WTC11 (cell line): ENCODE data around the gene RAMAC. TPM values are rescaled to one million over a fixed set of nuclear protein-coding genes. Genes with fewer than 3 reads are reported as not detected.

Experiments
- ATF2 ChIP-seq: sonication (generic); formaldehyde crosslinking; IDR thresholded peaks from 2 replicates; pipeline ENCODE4 v1.8.1; 2022; ENCODE audit warnings: low read depth, missing genetic modification reagents, borderline replicate concordance
- CREM ChIP-seq: sonication (generic); formaldehyde crosslinking; IDR thresholded peaks from 2 replicates; pipeline ENCODE4 v1.8.1; 2022; ENCODE audit warnings: mild to moderate bottlenecking, missing genetic modification reagents, moderate library complexity
- ELF4 ChIP-seq: sonication (generic); formaldehyde crosslinking; IDR thresholded peaks from 2 replicates; pipeline ENCODE4 v1.8.1; 2022; ENCODE audit warnings: low read depth, mild to moderate bottlenecking, moderate library complexity, missing genetic modification reagents
- FOXJ3 ChIP-seq: sonication (generic); formaldehyde crosslinking; IDR thresholded peaks from 2 replicates; pipeline ENCODE4 v1.9.0; 2021; ENCODE audit warnings: missing genetic modification reagents, mild to moderate bottlenecking, borderline replicate concordance
- GABPB1 ChIP-seq: sonication (generic); formaldehyde crosslinking; IDR thresholded peaks from 2 replicates; pipeline ENCODE4 v1.8.1; 2023; ENCODE audit warnings: mild to moderate bottlenecking, missing genetic modification reagents
- GTF2I ChIP-seq: fragments of 250-450 bp; sonication (Bioruptor Pico); conservative IDR thresholded peaks from 2 replicates; pipeline ENCODE4 v1.4.0; 2021; ENCODE audit warnings: mild to moderate bottlenecking
- IRF1 ChIP-seq: sonication (generic); formaldehyde crosslinking; IDR thresholded peaks from 2 replicates; pipeline ENCODE4 v1.8.0; 2023; ENCODE audit warnings: missing genetic modification reagents
- JAZF1 ChIP-seq: fragments of 250-450 bp; sonication (Bioruptor Pico); IDR thresholded peaks from 2 replicates; pipeline ENCODE4 v1.9.0; 2021; ENCODE audit warnings: moderate library complexity, mild to moderate bottlenecking, inconsistent platforms
- MXD4 ChIP-seq: fragments of 250-450 bp; sonication (Bioruptor Pico); IDR thresholded peaks from 2 replicates; pipeline ENCODE4 v1.8.0; 2021; ENCODE audit warnings: mild to moderate bottlenecking, moderate library complexity, borderline replicate concordance
- MYBL2 ChIP-seq: sonication (generic); formaldehyde crosslinking; IDR thresholded peaks from 2 replicates; pipeline ENCODE4 v1.8.1; 2023; ENCODE audit warnings: mild to moderate bottlenecking, moderate library complexity, missing genetic modification reagents
- NFE2L1 ChIP-seq: sonication (generic); formaldehyde crosslinking; IDR thresholded peaks from 2 replicates; pipeline ENCODE4 v1.8.1; 2023; ENCODE audit warnings: missing genetic modification reagents
- PRRX2 ChIP-seq: fragments of 250-450 bp; sonication (Bioruptor Pico); IDR thresholded peaks from 2 replicates; pipeline ENCODE4 v1.8.0; 2021; ENCODE audit warnings: mild to moderate bottlenecking
- RELA ChIP-seq: sonication (generic); formaldehyde crosslinking; IDR thresholded peaks from 2 replicates; pipeline ENCODE4 v1.8.1; 2022; ENCODE audit warnings: missing genetic modification reagents, mild to moderate bottlenecking, borderline replicate concordance
- SMAD3 ChIP-seq: sonication (generic); formaldehyde crosslinking; IDR thresholded peaks from 2 replicates; pipeline ENCODE4 v1.8.0; 2022; ENCODE audit warnings: missing genetic modification reagents, mild to moderate bottlenecking, borderline replicate concordance
- STAT6 ChIP-seq: sonication (generic); formaldehyde crosslinking; conservative IDR thresholded peaks from 2 replicates; pipeline ENCODE4 v1.8.1; 2023; ENCODE audit warnings: mild to moderate bottlenecking, low read depth, missing genetic modification reagents, moderate library complexity
- TCF7 ChIP-seq: sonication (generic); formaldehyde crosslinking; IDR thresholded peaks from 2 replicates; pipeline ENCODE4 v1.8.0; 2022; ENCODE audit warnings: mild to moderate bottlenecking, low read depth, missing genetic modification reagents, moderate library complexity
- TEAD1 ChIP-seq: sonication (generic); formaldehyde crosslinking; IDR thresholded peaks from 2 replicates; pipeline ENCODE4 v1.8.0; 2022; ENCODE audit warnings: mild to moderate bottlenecking, missing genetic modification reagents
- TEAD4 ChIP-seq: sonication (generic); formaldehyde crosslinking; IDR thresholded peaks from 2 replicates; pipeline ENCODE4 v1.8.0; 2022; ENCODE audit warnings: mild to moderate bottlenecking, missing genetic modification reagents
- USF2 ChIP-seq: sonication (generic); formaldehyde crosslinking; IDR thresholded peaks from 2 replicates; pipeline ENCODE4 v1.8.1; 2023; ENCODE audit warnings: mild to moderate bottlenecking, missing genetic modification reagents, moderate library complexity
- ZMAT4 ChIP-seq: fragments of 250-450 bp; sonication (Bioruptor Pico); IDR thresholded peaks from 2 replicates; pipeline ENCODE4 v1.9.0; 2021; ENCODE audit warnings: mild to moderate bottlenecking
- ZNF121 ChIP-seq: sonication (generic); formaldehyde crosslinking; IDR thresholded peaks from 2 replicates; pipeline ENCODE4 v1.8.0; 2023; ENCODE audit warnings: missing genetic modification reagents
- ZNF219 ChIP-seq: sonication (generic); formaldehyde crosslinking; IDR thresholded peaks from 2 replicates; pipeline ENCODE4 v1.8.0; 2023; ENCODE audit warnings: missing genetic modification reagents, mild to moderate bottlenecking, borderline replicate concordance
- ZSCAN18 ChIP-seq: fragments of 250-450 bp; sonication (Bioruptor Pico); IDR thresholded peaks from 2 replicates; pipeline ENCODE4 v2.1.2; 2022; ENCODE audit warnings: mild to moderate bottlenecking, moderate library complexity
- total RNA-seq: library from RNA; stranded (reverse); gene quantifications from 3 replicates; pipeline ENCODE4 v1.2.3, GENCODE V29; 2021
- TF ChIP-seq, protein P1 (sequence below): sonication (generic); formaldehyde crosslinking; IDR thresholded peaks from 2 replicates; pipeline ENCODE4 v1.8.1; 2023; ENCODE audit warnings: mild to moderate bottlenecking, moderate library complexity, missing genetic modification reagents
- TF ChIP-seq, protein P2 (sequence below): sonication (generic); formaldehyde crosslinking; IDR thresholded peaks from 2 replicates; pipeline ENCODE4 v1.8.1; 2023; ENCODE audit warnings: mild to moderate bottlenecking, missing genetic modification reagents

RAMAC gene
- total RNA-seq, 1 experiment from 2014 or later, result 26.6 TPM

GRCh38 chr15:82985688-82986441 is at the start of gene RAMAC (continued):
- TF ChIP-seq SMAD3 (CRISPR knock-in tag) (peak; percentile 85; the same call in 1 of the 2 replicates), ZNF121 (CRISPR knock-in tag) (no peak), ZMAT4 (CRISPR knock-in tag) (no peak), PRRX2 (no peak), RELA (CRISPR knock-in tag) (no peak), TEAD4 (CRISPR knock-in tag) (no peak), MXD4 (CRISPR knock-in tag) (no peak), TEAD1 (CRISPR knock-in tag) (no peak; the same call in 1 of the 2 replicates), CREM (CRISPR knock-in tag) (peak; percentile 78), JAZF1 (CRISPR knock-in tag) (no peak), IRF1 (CRISPR knock-in tag) (peak; percentile 89), GABPB1 (CRISPR knock-in tag) (peak; percentile 35), FOXJ3 (CRISPR knock-in tag) (0 out of 2 replicates have a peak, but pooled peaks have one; percentile 77), ZNF219 (no peak), USF2 (CRISPR knock-in tag) (peak; percentile 88), GTF2I (CRISPR knock-in tag) (no peak), NFE2L1 (CRISPR knock-in tag) (peak; percentile 92), STAT6 (CRISPR knock-in tag) (no peak), MYBL2 (peak; percentile 80), TCF7 (no peak; the same call in 1 of the 2 replicates), ATF2 (CRISPR knock-in tag) (peak; percentile 77; the same call in 1 of the 2 replicates), ZSCAN18 (no peak), ELF4 (no peak)
- TF ChIP-seq, protein P1, sequence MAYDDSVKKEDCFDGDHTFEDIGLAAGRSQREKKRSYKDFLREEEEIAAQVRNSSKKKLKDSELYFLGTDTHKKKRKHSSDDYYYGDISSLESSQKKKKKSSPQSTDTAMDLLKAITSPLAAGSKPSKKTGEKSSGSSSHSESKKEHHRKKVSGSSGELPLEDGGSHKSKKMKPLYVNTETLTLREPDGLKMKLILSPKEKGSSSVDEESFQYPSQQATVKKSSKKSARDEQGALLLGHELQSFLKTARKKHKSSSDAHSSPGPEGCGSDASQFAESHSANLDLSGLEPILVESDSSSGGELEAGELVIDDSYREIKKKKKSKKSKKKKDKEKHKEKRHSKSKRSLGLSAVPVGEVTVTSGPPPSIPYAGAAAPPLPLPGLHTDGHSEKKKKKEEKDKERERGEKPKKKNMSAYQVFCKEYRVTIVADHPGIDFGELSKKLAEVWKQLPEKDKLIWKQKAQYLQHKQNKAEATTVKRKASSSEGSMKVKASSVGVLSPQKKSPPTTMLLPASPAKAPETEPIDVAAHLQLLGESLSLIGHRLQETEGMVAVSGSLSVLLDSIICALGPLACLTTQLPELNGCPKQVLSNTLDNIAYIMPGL (CRISPR knock-in tag), result no peak
- TF ChIP-seq, protein P2, sequence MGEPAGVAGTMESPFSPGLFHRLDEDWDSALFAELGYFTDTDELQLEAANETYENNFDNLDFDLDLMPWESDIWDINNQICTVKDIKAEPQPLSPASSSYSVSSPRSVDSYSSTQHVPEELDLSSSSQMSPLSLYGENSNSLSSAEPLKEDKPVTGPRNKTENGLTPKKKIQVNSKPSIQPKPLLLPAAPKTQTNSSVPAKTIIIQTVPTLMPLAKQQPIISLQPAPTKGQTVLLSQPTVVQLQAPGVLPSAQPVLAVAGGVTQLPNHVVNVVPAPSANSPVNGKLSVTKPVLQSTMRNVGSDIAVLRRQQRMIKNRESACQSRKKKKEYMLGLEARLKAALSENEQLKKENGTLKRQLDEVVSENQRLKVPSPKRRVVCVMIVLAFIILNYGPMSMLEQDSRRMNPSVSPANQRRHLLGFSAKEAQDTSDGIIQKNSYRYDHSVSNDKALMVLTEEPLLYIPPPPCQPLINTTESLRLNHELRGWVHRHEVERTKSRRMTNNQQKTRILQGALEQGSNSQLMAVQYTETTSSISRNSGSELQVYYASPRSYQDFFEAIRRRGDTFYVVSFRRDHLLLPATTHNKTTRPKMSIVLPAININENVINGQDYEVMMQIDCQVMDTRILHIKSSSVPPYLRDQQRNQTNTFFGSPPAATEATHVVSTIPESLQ (CRISPR knock-in tag), result no peak
